Cardiac ventricle fibroblast (primary cell): ENCODE measurements around the gene KDM2A. TPM values are rescaled to one million over a fixed set of nuclear protein-coding genes. Genes with fewer than 3 reads are reported as not detected.

ENCODE experiments used
- total RNA-seq: library from RNA; depleted of rRNA; stranded (reverse); fragments of >200 nt; gene quantifications from 2 replicates; pipeline ENCODE4 v1.2.3, GENCODE V29; 2015

KDM2A gene
- total RNA-seq = 31.3 and 31.6 TPM in 2 replicates

GRCh38 chr11:67118801-67119584 lies at the start of gene KDM2A:
Gene KDM2A, plus strand, starts transcription at chr11:67119263. Its CDS starts 2,054 bp downstream, at chr11:67121317.

GRCh38 chr11:67266449-67267187 lies 147.6 kb downstream of the KDM2A start, which contains the start of gene GRK2:
Gene GRK2, plus strand, starts transcription at chr11:67266473. Its CDS starts 227 bp downstream, at chr11:67266700.

DNA sequence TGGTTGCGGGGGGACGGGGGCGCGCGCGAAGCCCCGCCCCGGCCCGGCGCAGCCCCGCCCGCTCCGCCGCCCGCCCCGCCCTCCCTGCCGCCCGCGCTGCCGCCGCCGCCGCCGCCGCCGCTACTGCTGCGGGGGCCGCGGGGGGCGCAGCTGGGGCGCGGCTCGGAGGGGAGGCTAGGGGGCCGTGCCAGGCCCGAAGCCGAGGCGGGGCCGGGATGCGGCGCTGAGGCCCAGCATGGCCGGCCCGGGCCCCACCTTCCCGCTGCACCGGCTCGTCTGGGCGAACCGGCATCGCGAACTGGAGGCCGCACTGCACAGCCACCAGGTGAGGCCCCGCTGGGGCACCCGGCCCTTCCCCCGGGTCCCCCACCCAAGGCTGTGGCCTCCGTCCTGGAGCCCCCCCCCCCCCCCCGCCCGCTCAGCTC lies 170.2 kb downstream of the KDM2A start, which contains the start of gene ANKRD13D:
Gene ANKRD13D (plus strand): TSS at position 78 of the 425 bp plus-strand sequence. CDS start 158 bp downstream, at position 236.

DNA sequence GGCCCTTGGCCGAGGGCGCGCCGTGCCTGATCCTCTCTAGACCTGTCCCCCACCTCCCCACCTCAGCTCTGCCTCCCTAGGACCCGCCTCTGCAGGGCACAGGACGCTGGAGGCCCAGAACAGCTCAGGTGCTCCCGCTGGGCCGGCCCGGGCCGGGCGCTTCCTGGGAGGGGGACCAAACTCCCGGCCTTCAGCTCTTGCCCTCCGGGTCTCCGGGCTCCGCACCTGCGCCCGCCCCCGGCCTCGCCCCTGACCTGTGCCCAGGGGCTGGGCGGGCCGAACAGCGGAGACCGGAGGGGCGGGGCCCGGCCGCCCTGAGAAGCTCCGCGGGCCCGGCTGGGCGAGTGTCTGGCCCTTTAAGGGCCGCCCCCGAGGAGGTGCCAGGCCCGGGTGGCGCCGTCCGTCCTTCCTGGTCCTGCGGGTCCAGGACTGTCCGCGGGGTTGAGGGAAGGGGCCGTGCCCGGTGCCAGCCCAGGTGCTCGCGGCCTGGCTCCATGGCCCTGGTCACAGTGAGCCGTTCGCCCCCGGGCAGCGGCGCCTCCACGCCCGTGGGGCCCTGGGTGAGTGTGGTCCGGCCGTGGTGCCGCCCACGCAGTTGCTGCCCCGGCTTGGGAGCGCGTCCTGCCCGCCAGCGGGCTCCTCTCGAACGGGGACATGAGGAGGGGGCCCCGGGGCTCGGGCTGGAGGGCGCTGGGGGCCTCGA lies 184.2 kb downstream of the KDM2A start, which contains the start of gene SSH3:
Gene SSH3 (plus strand): TSS at position 399 of the 703 bp plus-strand sequence. CDS start 96 bp downstream, at position 495.

Other genes starting within 250 kb of the KDM2A start
- 28.6 and 29.7 TPM in 2 replicates for gene PC, start 160.9 kb upstream of the KDM2A start, total RNA-seq
- not detected in 2 replicates for gene C11orf86, start 144.0 kb upstream of the KDM2A start, total RNA-seq
- 2.2 and 3.1 TPM in 2 replicates for gene SYT12, start 96.1 kb upstream of the KDM2A start, total RNA-seq
- gene RHOD, start 62.4 kb upstream of the KDM2A start, total RNA-seq = 24.7 and 34.1 TPM in 2 replicates
- gene GRK2, start 147.2 kb downstream of the KDM2A start, total RNA-seq = 25.4 and 28.3 TPM in 2 replicates
- 16.6 and 29.9 TPM in 2 replicates for gene ANKRD13D, start 170.0 kb downstream of the KDM2A start, total RNA-seq
- gene SSH3, start 184.3 kb downstream of the KDM2A start, total RNA-seq = 22.4 and 23.3 TPM in 2 replicates
- gene POLD4, start 234.3 kb downstream of the KDM2A start, total RNA-seq = 91.0 and 113 TPM in 2 replicates